Measurements from ENCODE around the gene STARD13. TPM values are rescaled to one million over a fixed set of nuclear protein-coding genes. Genes with fewer than 3 reads are reported as not detected.
"Not testable (repeated sequence)": the region's sequence is repeated elsewhere in the genome, so short reads cannot be mapped to it uniquely, and the experiment has no call there.

Gene STARD13
- total RNA-seq, 2 donors from 2014 or later: 27.4 to 31.1 TPM

GRCh38 chr13:33242984-33243617, 42.5 kb downstream of the STARD13 start:
- TF ChIP-seq POLR2A (IDR thresholded peaks at IDR 0.05) (no peak), POLR2AphosphoS5 (IDR thresholded peaks at IDR 0.05) (no peak), CTCF (IDR thresholded peaks at IDR 0.05) (no peak)
- no peaks in the 10 kb centered on the region for H3K9me3 ChIP-seq
- H3K27me3 ChIP-seq (replicated peaks; ENCODE audit: insufficient read depth): no peaks in the 10 kb centered on the region
- intact Hi-C loops (cut with DNase I): no loop called here
- no peaks in the 10 kb centered on the region for H3K36me3 ChIP-seq
- WGBS: 94% methylated on average over 2 of the region's 2 CpGs
- DNase-seq (ENCODE audit: low spot score): no peak
- H3K27ac ChIP-seq: no peak overlapping the region
- no peak overlapping the region for H3K4me3 ChIP-seq
- H3K4me1 ChIP-seq (replicated peaks): no peaks in the 10 kb centered on the region

- H3K27ac ChIP-seq; H3K9me3 ChIP-seq; DNase-seq (ENCODE audit: low spot score); H3K36me3 ChIP-seq; H3K4me3 ChIP-seq; H3K4me1 ChIP-seq (replicated peaks); H3K27me3 ChIP-seq (replicated peaks; ENCODE audit: insufficient read depth); intact Hi-C loops (cut with DNase I): not testable (repeated sequence)
- 87% methylated on average over 6 of the region's 6 CpGs for WGBS
Measured at GRCh38 chr13:33242372-33242771, 43.2 kb downstream of the STARD13 start.

GRCh38 chr13:33236021-33236420, 49.5 kb downstream of the STARD13 start:
- WGBS: 87% methylated on average over 8 of the region's 8 CpGs

GRCh38 chr13:33235564-33235963, 50.0 kb downstream of the STARD13 start:
- no peak overlapping the region for H3K4me3 ChIP-seq
- H3K4me1 ChIP-seq (replicated peaks): no peaks in the 10 kb centered on the region
- no peak for TF ChIP-seq POLR2AphosphoS5 (IDR thresholded peaks at IDR 0.05)
- TF ChIP-seq POLR2A (IDR thresholded peaks at IDR 0.05): no peak
- intact Hi-C loops (cut with DNase I): no loop called here
- H3K36me3 ChIP-seq: no peaks in the 10 kb centered on the region
- no peak overlapping the region for H3K27ac ChIP-seq
- H3K27me3 ChIP-seq (replicated peaks; ENCODE audit: insufficient read depth): no peaks in the 10 kb centered on the region
- DNase-seq (ENCODE audit: low spot score): no peak
- H3K9me3 ChIP-seq: no peaks in the 10 kb centered on the region
- WGBS: 65% methylated on average over 3 of the region's 3 CpGs

More at GRCh38 chr13:33236021-33236420, 49.5 kb downstream of the STARD13 start:
- DNase-seq (ENCODE audit: low spot score): no peak
- Histone ChIP-seq H3K4me1 (replicated peaks) (no peaks in the 10 kb centered on the region), H3K4me3 (no peak overlapping the region), H3K27me3 (replicated peaks; ENCODE audit: insufficient read depth) (no peaks in the 10 kb centered on the region), H3K36me3 (no peaks in the 10 kb centered on the region), H3K27ac (no peak overlapping the region), H3K9me3 (no peaks in the 10 kb centered on the region)
- intact Hi-C loops (cut with DNase I): no loop called here
- TF ChIP-seq POLR2AphosphoS5 (IDR thresholded peaks at IDR 0.05): no peak
- TF ChIP-seq POLR2A (IDR thresholded peaks at IDR 0.05): no peak
- TF ChIP-seq CTCF (IDR thresholded peaks at IDR 0.05): no peak

GRCh38 chr13:33235078-33235477, 50.5 kb downstream of the STARD13 start:
- Histone ChIP-seq H3K4me1 (replicated peaks) (peaks cover under 1% of the 10 kb centered on the region), H3K27me3 (replicated peaks; ENCODE audit: insufficient read depth) (no peaks in the 10 kb centered on the region), H3K27ac (no peak overlapping the region), H3K4me3 (no peak overlapping the region), H3K36me3 (no peaks in the 10 kb centered on the region), H3K9me3 (no peaks in the 10 kb centered on the region)
- TF ChIP-seq POLR2A (IDR thresholded peaks at IDR 0.05) (no peak), CTCF (IDR thresholded peaks at IDR 0.05) (no peak), POLR2AphosphoS5 (IDR thresholded peaks at IDR 0.05) (no peak)
- no peak for DNase-seq (ENCODE audit: low spot score)
- intact Hi-C loops (cut with DNase I): no loop called here

GRCh38 chr13:33233547-33233946, 52.0 kb downstream of the STARD13 start:
- DNase-seq (ENCODE audit: low spot score): no peak
- Histone ChIP-seq H3K36me3 (no peaks in the 10 kb centered on the region), H3K4me3 (no peak overlapping the region), H3K9me3 (no peaks in the 10 kb centered on the region), H3K27ac (no peak overlapping the region), H3K27me3 (replicated peaks; ENCODE audit: insufficient read depth) (no peaks in the 10 kb centered on the region), H3K4me1 (replicated peaks) (peaks cover 6% of the 10 kb centered on the region)
- no peak for TF ChIP-seq POLR2AphosphoS5 (IDR thresholded peaks at IDR 0.05)
- no peak for TF ChIP-seq POLR2A (IDR thresholded peaks at IDR 0.05)
- TF ChIP-seq CTCF (IDR thresholded peaks at IDR 0.05): no peak
- 92% methylated on average over 5 of the region's 5 CpGs for WGBS
- intact Hi-C loops (cut with DNase I): no loop called here
